HL-60/S4 (cell line): ENCODE measurements around the gene MDM2.

Experiments
- in situ Hi-C: fragments of 300-500 bp; cut with MboI; formaldehyde crosslinking; loops from 2 replicates; pipeline ENCODE4 v1.14.3; 2022; ENCODE audit warnings: low sequenced_read_pairs

The MDM2 gene

GRCh38 chr12:68844788-68845695, 37.1 kb downstream of the MDM2 start:
- in situ Hi-C loops, result no loop called here

DNA sequence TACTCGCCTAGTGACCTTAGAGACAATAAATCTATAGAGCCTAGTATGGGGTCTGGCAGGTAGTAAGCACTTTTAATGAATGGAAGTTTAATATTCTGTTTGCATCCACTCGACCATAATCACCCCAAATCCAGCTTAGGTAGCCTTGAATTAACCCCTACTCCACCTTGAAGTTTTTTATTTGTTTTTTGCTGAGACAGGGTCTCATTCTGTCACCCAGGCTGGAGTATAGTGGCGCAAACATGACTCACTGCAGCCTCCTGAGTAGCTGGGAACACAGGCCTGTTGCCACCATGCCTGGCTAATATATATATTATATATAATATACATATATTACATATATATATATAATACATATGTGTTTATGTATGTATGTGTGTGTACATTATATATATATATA, 38.8 kb downstream of the MDM2 start:
- in situ Hi-C loops, result no loop called here

DNA sequence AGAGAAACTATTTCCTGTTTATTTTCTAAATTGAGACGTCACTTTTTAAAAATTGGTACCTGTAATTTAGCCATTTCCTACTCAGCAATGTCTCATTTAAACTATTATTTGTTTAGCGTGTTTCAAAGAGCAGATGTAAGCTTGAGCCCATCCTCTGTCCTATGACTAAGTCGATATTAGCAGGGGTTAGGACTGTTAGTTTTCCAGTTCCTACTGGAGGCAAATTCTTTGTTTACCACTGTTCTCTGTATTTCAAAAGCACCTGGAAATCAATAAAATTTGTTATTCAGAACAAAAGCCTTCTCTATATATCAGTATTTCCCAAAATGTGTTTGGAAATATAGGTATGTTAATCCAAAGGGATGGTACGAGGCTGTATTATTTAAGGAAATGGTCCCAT, 42.4 kb downstream of the MDM2 start:
- in situ Hi-C loops, result loop anchor here (25.0 kb wide), 1 partner anchor 412 kb away; no protein-coding TSS in a partner anchor

GRCh38 chr12:68851592-68852306, 43.8 kb downstream of the MDM2 start:
- in situ Hi-C loops, result loop anchor here (25.0 kb wide), 1 partner anchor 411 kb away; no protein-coding TSS in a partner anchor

DNA sequence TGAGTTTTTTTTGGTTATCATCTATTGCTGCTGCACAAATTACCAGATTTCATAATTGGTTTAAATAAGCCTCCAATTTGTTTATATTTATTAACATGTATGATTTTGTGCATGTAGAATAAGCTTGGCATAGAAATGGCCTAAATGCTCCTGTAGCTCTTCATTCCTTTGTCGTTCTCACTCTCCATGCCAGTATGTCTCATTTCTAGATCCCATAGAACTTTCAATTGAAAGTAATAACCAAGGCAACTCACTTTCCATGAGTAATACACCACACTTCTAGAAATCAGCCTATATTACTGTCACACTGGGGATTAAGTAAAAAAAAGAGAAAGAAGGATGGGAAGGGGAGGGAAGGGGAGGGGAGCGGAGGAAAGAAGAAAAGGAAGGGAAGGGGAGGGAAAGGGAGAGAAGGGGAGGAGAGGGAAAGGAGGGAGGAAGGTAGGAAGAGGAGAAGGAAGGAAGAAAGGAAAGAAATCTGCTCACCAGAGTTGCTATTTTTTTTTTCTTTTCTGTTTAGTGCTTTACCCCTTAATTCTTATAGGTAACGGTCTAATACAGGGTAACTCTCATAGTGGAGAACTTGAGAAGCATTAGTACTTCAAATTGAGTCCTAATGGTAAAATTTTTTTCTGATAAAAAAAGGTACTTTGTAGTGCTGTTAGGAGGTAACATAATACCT, 45.6 kb downstream of the MDM2 start:
- in situ Hi-C loops, result loop anchor here (25.0 kb wide), 1 partner anchor 409 kb away; no protein-coding TSS in a partner anchor

DNA sequence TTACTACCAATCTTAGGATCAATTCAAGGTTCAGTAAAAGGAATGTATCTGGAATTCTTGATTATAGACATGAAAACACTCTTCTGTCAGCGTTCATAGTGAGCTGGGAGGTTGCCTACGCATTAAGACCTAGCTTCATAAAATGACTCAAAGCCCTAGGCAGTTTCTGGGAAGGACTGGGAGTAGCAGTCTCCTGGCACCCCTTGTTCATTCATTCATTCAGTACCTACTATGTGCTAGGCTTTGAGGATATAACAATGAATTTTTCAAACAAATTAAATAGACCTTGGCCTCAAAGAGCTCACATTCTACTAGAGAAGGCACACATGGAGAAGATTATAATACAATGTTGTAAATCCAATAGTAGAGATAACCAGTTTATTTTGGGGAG, 46.1 kb downstream of the MDM2 start:
- in situ Hi-C loops, result loop anchor here (25.0 kb wide), 1 partner anchor 408 kb away; no protein-coding TSS in a partner anchor

GRCh38 chr12:68854554-68854953, 46.6 kb downstream of the MDM2 start:
- in situ Hi-C loops, result loop anchor here (25.0 kb wide), 1 partner anchor 408 kb away; no protein-coding TSS in a partner anchor

- in situ Hi-C loops, result loop anchor here (25.0 kb wide), 1 partner anchor 407 kb away; no protein-coding TSS in a partner anchor
These were observed 47.1 kb downstream of the MDM2 start for GRCh38 chr12:68855111-68855510.

DNA sequence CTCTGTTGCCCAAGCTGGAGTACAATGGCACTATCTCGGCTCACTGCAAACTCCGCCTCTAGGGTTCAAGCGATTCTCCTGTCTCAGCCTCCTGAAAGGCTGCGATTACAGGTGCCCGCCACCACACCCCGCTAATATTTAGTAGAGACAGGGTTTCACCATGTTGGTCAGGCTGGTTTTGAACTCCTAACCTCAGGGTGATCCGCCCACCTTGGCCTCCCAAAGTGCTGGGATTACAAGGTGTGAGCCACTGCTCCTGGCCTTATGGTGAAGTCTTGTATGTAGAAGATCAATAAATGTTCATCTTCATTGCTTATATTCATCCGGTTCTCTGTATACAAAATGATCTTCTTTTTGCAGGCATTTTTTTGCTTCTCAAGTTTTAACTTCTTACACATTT, 47.8 kb downstream of the MDM2 start:
- in situ Hi-C loops, result loop anchor here (25.0 kb wide), 1 partner anchor 407 kb away; no protein-coding TSS in a partner anchor

- in situ Hi-C loops, result loop anchor here (25.0 kb wide), 1 partner anchor 406 kb away; no protein-coding TSS in a partner anchor
These were observed 48.5 kb downstream of the MDM2 start for GRCh38 chr12:68856510-68856909.

GRCh38 chr12:68861890-68862289, 53.9 kb downstream of the MDM2 start:
- in situ Hi-C loops, result loop anchor here (25.0 kb wide), 1 partner anchor 400 kb away; no protein-coding TSS in a partner anchor

- in situ Hi-C loops, result loop anchor here (25.0 kb wide), 1 partner anchor 399 kb away; no protein-coding TSS in a partner anchor
These were observed 55.3 kb downstream of the MDM2 start for GRCh38 chr12:68863109-68863770.

GRCh38 chr12:68863886-68864454, 56.0 kb downstream of the MDM2 start:
- in situ Hi-C loops, result loop anchor here (25.0 kb wide), 1 partner anchor 398 kb away; no protein-coding TSS in a partner anchor

DNA sequence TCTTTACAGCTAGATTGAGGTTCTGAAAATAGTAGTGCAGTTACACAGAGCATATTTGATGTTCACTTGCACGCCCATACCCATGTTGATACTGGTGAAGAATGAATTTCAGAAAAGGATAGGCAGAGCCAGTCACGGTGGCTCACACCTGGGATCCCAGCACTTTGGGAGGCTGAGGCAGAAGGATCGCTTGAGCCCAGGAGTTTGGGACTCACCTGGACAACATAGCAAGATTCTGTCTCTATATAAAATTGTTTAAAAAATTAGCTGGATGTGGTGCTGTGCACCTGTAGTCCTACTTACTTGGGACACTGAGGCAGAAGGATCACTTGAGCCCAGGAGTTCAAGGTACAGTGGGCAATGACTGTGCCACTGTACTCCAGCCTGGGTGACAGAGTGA, 56.6 kb downstream of the MDM2 start:
- in situ Hi-C loops, result loop anchor here (25.0 kb wide), 1 partner anchor 398 kb away; no protein-coding TSS in a partner anchor

DNA sequence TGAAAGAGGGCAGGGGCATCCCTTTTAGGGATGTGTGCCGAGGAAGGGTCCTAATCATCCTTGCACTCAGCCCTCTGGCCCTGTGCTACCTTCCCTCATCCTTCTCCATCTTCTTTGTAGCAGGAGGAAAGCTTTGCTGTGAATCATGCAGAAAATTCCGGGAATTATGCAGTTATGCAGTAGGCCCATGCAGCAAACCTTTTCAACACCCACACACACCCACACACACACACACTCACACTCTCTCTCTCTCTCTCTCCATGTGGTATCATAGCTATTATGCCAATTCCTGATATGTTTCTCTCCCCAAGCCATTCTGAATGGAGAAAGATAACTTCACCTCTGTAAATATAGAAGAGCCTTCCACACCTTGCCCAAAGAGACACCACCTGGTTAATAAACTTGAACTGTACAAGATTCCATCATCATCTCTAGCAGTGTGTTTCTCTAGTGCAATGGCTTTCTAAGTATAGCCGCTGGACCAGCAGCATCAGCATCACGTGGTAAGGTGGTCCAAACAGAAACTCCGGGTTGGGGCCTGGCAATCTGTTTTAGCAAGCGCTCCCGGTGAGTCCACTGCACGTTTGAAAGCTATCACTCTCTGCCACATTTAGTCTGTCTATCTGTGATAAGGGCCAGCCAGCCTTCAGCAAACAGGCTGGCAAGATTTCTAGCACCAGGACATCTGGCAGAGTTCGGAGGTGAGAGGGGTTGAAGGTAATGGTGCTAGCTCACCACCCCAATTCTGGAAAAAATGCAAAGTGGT, 57.6 kb downstream of the MDM2 start:
- in situ Hi-C loops, result loop anchor here (25.0 kb wide), 1 partner anchor 397 kb away; no protein-coding TSS in a partner anchor

DNA sequence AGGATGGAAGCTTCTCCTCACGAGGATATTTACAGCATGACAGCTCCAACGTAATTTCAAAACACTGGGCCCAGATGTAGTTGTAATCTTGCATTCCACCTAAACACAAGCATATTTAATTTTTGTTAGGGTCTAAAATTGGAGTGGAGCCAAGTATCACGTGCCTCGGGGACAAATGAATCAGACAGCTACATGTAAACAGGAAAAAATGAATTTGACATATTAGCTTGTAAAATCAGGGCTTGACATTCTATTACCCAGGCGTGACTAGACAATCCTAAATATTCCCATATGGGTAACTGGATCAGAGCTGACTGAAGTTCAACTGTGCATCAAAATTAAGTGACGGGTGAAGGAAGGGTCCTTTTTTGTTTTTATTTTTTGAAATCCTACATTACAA, 59.0 kb downstream of the MDM2 start:
- in situ Hi-C loops, result loop anchor here (25.0 kb wide), 1 partner anchor 395 kb away; no protein-coding TSS in a partner anchor

GRCh38 chr12:68867606-68868005, 59.6 kb downstream of the MDM2 start:
- in situ Hi-C loops, result loop anchor here (25.0 kb wide), 1 partner anchor 395 kb away; no protein-coding TSS in a partner anchor

DNA sequence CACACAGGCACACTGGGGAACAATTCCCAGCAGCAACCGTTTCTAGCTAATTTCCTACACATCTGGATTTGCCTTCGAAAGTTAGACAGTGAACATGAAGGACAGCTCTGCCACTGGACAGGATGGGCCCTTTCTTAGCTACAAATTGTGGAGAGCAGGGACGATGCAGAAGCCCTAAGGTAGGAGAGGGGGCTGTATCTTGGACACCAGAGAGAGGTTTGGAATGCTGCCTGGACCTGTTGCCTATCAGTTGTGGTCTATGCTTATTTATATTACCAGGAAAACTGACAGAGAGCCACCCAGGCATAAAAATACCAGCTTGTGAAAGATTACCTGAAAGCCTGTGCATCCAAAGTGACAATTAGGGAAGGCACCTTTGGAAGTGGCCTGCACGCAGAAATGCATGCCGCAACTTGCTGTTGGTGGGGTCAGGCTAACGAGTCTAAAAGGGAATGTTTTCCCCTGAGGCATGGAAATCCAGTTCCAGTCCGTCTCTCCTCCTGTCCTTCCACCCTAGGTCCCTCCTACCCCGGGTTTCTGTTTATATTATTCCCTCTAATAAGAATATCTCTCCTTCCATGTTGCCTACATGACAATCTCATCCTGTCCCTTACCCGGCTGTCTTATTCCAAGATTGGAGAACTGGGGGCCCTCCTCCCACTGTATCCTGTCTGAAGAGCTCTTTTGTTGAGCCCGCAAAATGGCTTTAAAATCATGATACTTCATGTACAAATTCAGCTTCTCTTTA, 60.2 kb downstream of the MDM2 start:
- in situ Hi-C loops, result loop anchor here (25.0 kb wide), 1 partner anchor 394 kb away; no protein-coding TSS in a partner anchor
